Uterus (tissue), 4 donors: ENCODE results near the gene NSMF. TPM values are rescaled to one million over a fixed set of nuclear protein-coding genes. Genes with fewer than 3 reads are reported as not detected.

Source experiments
- DNase-seq, 2 donors: peaks; one replicate each; pipeline ENCODE4 v3.0.0-alpha.2; 2019 to 2020
- H3K27ac ChIP-seq, 2 donors: fragments of 200-600 bp; sonication (generic); 1 replicate in 1 of 2; 2 replicates in 1 of 2; pipeline ENCODE4 v1.5.1; 2016 to 2018
- H3K27me3 ChIP-seq, 2 donors: fragments of 200-600 bp; sonication (generic); one replicate each; pipeline ENCODE4 v1.5.1; 2018 to 2019; ENCODE audit warnings: control low read depth in 1 of 2
- H3K36me3 ChIP-seq, 2 donors: fragments of 200-600 bp; sonication (generic); one replicate each; pipeline ENCODE4 v1.5.1; 2019; ENCODE audit warnings: control low read depth in 1 of 2
- H3K4me1 ChIP-seq, 2 donors: fragments of 200-600 bp; sonication (generic); one replicate each; pipeline ENCODE4 v1.5.1; 2018 to 2019; ENCODE audit warnings: control low read depth in 1 of 2
- H3K4me3 ChIP-seq, 2 donors: fragments of 200-600 bp; sonication (generic); 1 replicate in 1 of 2; 2 replicates in 1 of 2; pipeline ENCODE4 v1.5.1; 2018 to 2019; ENCODE audit warnings: mild to moderate bottlenecking in 1 of 2
- H3K9me3 ChIP-seq, 2 donors: fragments of 200-600 bp; sonication (generic); one replicate each; pipeline ENCODE4 v1.5.1; 2019; ENCODE audit warnings: control low read depth in 1 of 2
- CTCF ChIP-seq, 4 experiments: fragments of 200-600 bp in 2 of 4; fragments of 450-650 bp in 2 of 4; sonication (generic) in 2 of 4; IDR thresholded peaks; one replicate each; pipeline ENCODE4 v1.5.1; 2016 to 2019; ENCODE audit warnings: antibody characterized with exemption in 4 of 4, mild to moderate bottlenecking in 2 of 4, moderate library complexity in 1 of 4
- POLR2A ChIP-seq, 2 donors: fragments of 450-650 bp; IDR thresholded peaks; one replicate each; pipeline ENCODE4 v1.6.1; 2016; ENCODE audit warnings: antibody characterized with exemption in 2 of 2, mild to moderate bottlenecking in 1 of 2, moderate library complexity in 1 of 2
- intact Hi-C: fragments of 100-400 bp; cut with DNase I; formaldehyde crosslinking; loops from one replicate; pipeline ENCODE4 v1.15.1; 2023; ENCODE audit warnings: low total_unique reads
- total RNA-seq, 4 donors: library from RNA; depleted of rRNA in 3 of 4; stranded (reverse); fragments of >200 nt in 3 of 4; gene quantifications; one replicate each; pipeline versions ENCODE4 v1.1.0 to v1.2.4, GENCODE V29; 2014 to 2023
- donor health status: DM: yes; HTN: yes; CAD: no.

NSMF gene
- total RNA-seq, 4 donors from 2014 or later: 17.4 to 40.7 (median 32.1) TPM

DNA sequence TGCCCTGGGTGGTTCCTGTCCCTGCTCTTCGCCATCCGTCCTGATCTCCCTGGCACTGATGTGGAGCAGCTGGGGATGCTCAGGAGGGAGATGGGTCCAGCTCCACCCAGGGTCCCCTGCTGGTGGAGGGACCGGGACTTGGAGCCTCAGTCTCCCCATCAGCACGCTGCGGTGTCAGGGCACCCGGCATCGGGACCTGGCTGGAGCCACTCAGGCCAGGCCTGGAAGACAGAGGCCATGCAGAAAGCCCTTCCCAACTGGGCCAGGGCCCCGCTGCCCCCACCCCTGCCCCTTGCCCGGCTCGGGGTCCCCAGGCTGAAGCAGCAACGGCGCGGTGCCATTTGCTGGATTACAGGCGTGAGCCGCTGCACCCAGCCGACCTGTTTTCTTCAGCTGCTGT, 40.3 kb upstream of the NSMF start:
- intact Hi-C loops: no loop called here

GRCh38 chr9:137498720-137499150, 39.6 kb upstream of the NSMF start:
- Histone ChIP-seq H3K9me3 (no peaks in the 10 kb centered on the region), H3K27ac (no peak overlapping the region), H3K4me3 (no peak overlapping the region), H3K4me1 (no peaks in the 10 kb centered on the region), H3K27me3 (no peaks in the 10 kb centered on the region), H3K36me3 (no peaks in the 10 kb centered on the region)
- no peak for TF ChIP-seq POLR2A (IDR thresholded peaks at IDR 0.05)
- no peak for TF ChIP-seq CTCF (IDR thresholded peaks at IDR 0.05)
- no peak for DNase-seq
- intact Hi-C loops: no loop called here

More for the DNA sequence above, 40.3 kb upstream of the NSMF start:
- H3K4me1 ChIP-seq: no peaks in the 10 kb centered on the region
- H3K4me3 ChIP-seq: no peak overlapping the region
- no peaks in the 10 kb centered on the region for H3K36me3 ChIP-seq
- H3K27ac ChIP-seq: no peak overlapping the region
- TF ChIP-seq CTCF (IDR thresholded peaks at IDR 0.05) (no peak), POLR2A (IDR thresholded peaks at IDR 0.05) (no peak)
- H3K27me3 ChIP-seq: no peaks in the 10 kb centered on the region
- H3K9me3 ChIP-seq: no peaks in the 10 kb centered on the region
- no peak for DNase-seq

DNA sequence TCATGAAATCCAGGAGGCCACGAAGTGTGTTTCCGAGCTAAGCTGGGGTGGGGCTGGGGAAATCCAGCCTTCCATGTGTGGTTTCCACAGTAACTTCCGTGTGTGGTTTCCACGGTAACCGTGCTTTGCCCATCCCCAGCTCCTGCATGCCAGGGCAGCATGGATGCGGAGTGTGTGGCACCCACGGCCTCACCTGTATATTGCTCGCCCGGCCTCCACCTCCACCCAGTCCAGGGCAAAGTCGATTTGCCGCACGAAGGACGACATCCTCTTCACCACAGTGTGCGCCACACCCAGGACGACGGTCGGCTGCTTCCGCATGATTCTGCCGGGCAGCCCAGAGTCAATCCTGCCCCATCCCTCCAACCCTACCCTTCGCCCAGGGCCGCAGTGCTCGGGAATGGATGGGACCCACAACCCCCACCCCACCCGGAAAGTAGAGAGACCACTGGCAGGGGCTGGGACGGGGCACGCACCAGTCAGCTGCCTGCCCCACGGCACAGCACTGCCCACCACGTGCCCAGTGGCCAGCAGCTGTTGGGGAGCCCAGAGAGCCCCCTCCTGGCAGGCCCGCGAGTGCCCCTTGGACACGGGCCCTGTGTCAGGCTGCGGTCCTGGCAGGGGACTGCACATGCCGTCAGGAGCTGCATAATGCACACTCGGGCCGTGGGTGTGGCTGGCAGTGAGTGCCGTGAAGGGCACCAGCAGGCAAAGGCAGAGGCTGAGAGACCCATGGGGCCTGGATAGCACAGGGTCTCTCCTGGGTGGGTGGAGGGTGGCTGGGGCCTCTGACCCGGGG, 39.0 kb upstream of the NSMF start:
- intact Hi-C loops: no loop called here
- TF ChIP-seq CTCF (IDR thresholded peaks at IDR 0.05) (no peak), POLR2A (IDR thresholded peaks at IDR 0.05) (no peak)
- Histone ChIP-seq H3K36me3 (no peaks in the 10 kb centered on the region), H3K27ac (no peak overlapping the region), H3K4me3 (no peak overlapping the region), H3K4me1 (no peaks in the 10 kb centered on the region), H3K9me3 (no peaks in the 10 kb centered on the region), H3K27me3 (no peaks in the 10 kb centered on the region)
- DNase-seq: no peak

DNA sequence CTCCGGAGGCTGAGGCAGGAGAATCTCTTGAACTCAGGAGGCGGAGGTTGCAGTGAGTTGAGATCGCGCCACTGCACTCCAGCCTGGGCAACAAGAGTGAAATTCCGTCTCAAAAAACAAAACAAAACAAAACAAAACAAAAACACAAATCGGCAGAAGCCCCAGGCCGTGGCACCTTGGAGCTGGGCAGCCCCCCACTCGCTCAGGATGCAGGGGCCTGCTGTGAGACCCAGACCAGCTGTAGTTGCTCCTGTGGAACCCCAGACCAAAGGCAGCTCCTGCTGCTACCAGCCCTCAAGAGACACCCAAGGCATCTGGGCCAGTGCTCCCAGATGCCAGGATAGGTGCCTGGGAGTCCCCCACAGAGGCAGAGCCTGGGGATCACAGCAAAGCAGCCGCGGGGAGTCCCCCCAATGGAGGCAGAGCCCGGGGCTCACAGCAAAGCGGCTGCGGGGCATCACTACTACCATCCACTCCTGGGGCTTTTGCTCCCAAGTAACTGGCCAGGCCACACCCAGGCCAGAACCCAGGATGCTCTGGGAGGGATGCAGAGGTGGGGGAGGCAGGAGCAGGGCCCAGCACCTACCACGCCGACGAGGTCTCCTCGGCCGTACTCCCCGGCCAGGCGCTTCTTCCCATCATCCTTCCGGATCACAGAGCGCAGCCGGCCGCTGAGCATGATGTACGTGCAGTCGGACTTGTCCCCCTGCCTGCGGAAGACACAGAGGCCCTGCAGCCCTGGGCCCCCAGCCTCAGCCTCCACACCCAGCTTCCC, 37.7 kb upstream of the NSMF start:
- no peak for DNase-seq
- intact Hi-C loops: no loop called here

More for the DNA sequence above, 37.7 kb upstream of the NSMF start:
- Histone ChIP-seq H3K9me3 (no peaks in the 10 kb centered on the region), H3K4me1 (no peaks in the 10 kb centered on the region), H3K27me3 (no peaks in the 10 kb centered on the region), H3K36me3 (no peaks in the 10 kb centered on the region), H3K27ac (no peak overlapping the region), H3K4me3 (no peak overlapping the region)
- TF ChIP-seq CTCF (IDR thresholded peaks at IDR 0.05) (no peak), POLR2A (IDR thresholded peaks at IDR 0.05) (no peak)
